GM12878 (cell line): Measurements from ENCODE around the gene POLN. TPM values are rescaled to one million over a fixed set of nuclear protein-coding genes. Genes with fewer than 3 reads are reported as not detected.
A peak's percentile ranks its signal among the peaks of the same experiment; 100 is the strongest.

Source experiments
- CEBPB ChIP-seq, 2 experiments: fragments of 150-350 bp in 1 of 2; IDR thresholded peaks; 2 replicates each; pipeline ENCODE4 v1.6.1; 2012 to 2014; ENCODE audit warnings: low read depth in 2 of 2, low read length in 2 of 2, borderline replicate concordance in 1 of 2, inconsistent platforms in 1 of 2
- DPF2 ChIP-seq: fragments of 450-650 bp; IDR thresholded peaks from 2 replicates; pipeline ENCODE4 v1.6.1; 2017; ENCODE audit warnings: mild to moderate bottlenecking
- E4F1 ChIP-seq: fragments of 450-650 bp; IDR thresholded peaks from 2 replicates; pipeline ENCODE4 v1.6.1; 2018; ENCODE audit warnings: borderline replicate concordance, mild to moderate bottlenecking; ENCODE audit not compliant: partially characterized antibody
- HCFC1 ChIP-seq: fragments of 150-350 bp; IDR thresholded peaks from 2 replicates; pipeline ENCODE4 v1.6.1; 2014; ENCODE audit warnings: low read length
- MEF2B ChIP-seq: fragments of 450-650 bp; IDR thresholded peaks from 2 replicates; pipeline ENCODE4 v1.6.1; 2018; ENCODE audit warnings: mild to moderate bottlenecking, moderate library complexity; ENCODE audit not compliant: partially characterized antibody, poor library complexity, severe bottlenecking
- MYB ChIP-seq: fragments of 150-350 bp; IDR thresholded peaks from 2 replicates; pipeline ENCODE4 v1.6.1; 2014; ENCODE audit warnings: mild to moderate bottlenecking, low read depth, low read length, borderline replicate concordance
- PML ChIP-seq: IDR thresholded peaks from 2 replicates; pipeline ENCODE4 v1.6.1; 2012; ENCODE audit warnings: low read length, inconsistent platforms
- POU2F2 ChIP-seq: IDR thresholded peaks from 3 replicates; pipeline ENCODE4 v1.6.1; 2011; ENCODE audit warnings: low read depth, mild to moderate bottlenecking, low read length, borderline replicate concordance
- RCOR1 ChIP-seq: conservative IDR thresholded peaks from 2 replicates; pipeline ENCODE4 v1.6.1; 2012; ENCODE audit warnings: low read depth, low read length, improper control_type of control experiment
- SMAD1 ChIP-seq: fragments of 450-650 bp; IDR thresholded peaks from 2 replicates; pipeline ENCODE4 v1.6.1; 2018; ENCODE audit warnings: mild to moderate bottlenecking, low read depth; ENCODE audit not compliant: partially characterized antibody
- SREBF2 ChIP-seq: IDR thresholded peaks from 2 replicates; pipeline ENCODE4 v1.6.1; 2012; ENCODE audit warnings: mild to moderate bottlenecking, low read length
- SUZ12 ChIP-seq: fragments of 200-600 bp; sonication (generic); IDR thresholded peaks from one replicate; pipeline ENCODE4 v1.6.1; 2018; ENCODE audit warnings: antibody characterized with exemption, mild to moderate bottlenecking; ENCODE audit not compliant: unreplicated experiment
- TARDBP ChIP-seq: IDR thresholded peaks from 2 replicates; pipeline ENCODE4 v1.6.1; 2016; ENCODE audit warnings: borderline replicate concordance
- ZBTB11 ChIP-seq: fragments of 450-650 bp; formaldehyde crosslinking; IDR thresholded peaks from 2 replicates; pipeline ENCODE4 v1.5.0; 2022; ENCODE audit warnings: mild to moderate bottlenecking, missing genetic modification characterization
- polyA plus RNA-seq, 11 experiments: library from polyadenylated mRNA; depleted of rRNA in 4 of 11; unstranded in 6 of 11; stranded (reverse) in 5 of 11; fragments of >200 nt; fragmentation: Nextera tagmentation in 4 of 11; fragmentation: Illumina TruSeq in 1 of 11; extraction: Ambion mirVana in 4 of 11; extraction: Trizol in 1 of 11; gene quantifications; 1 replicate in 1 of 11; 2 replicates in 10 of 11; pipeline versions ENCODE4 v1.2.1 to v1.2.3, GENCODE V29; 2011 to 2016; ENCODE audit warnings: inconsistent platforms in 2 of 11, missing spikeins in 2 of 11, low read depth in 1 of 11
- total RNA-seq, 4 experiments: library from RNA; depleted of rRNA in 3 of 4; stranded (reverse); fragments of >200 nt in 3 of 4; fragmentation: Illumina TruSeq in 1 of 4; extraction: Trizol in 1 of 4; gene quantifications; 2 replicates each; pipeline versions ENCODE4 v1.2.1 to v1.2.3, GENCODE V29; 2013 to 2021
- TF ChIP-seq, protein P1 (sequence below): fragments of 150-350 bp; IDR thresholded peaks from 2 replicates; pipeline ENCODE4 v1.6.1; 2016; ENCODE audit warnings: low read depth, low read length
- TF ChIP-seq, protein P2 (sequence below): fragments of 450-650 bp; formaldehyde crosslinking; IDR thresholded peaks from 2 replicates; pipeline ENCODE4 v1.4.0; 2020; ENCODE audit warnings: mild to moderate bottlenecking, moderate library complexity

The POLN gene
- total and polyA plus RNA-seq, 10 of the 15 experiments (the other 5 are each of a cell fraction or from before 2014, with no cell fraction given), result 0.09 to 2.0 (median 0.95) TPM; not detected in 1

- TF ChIP-seq TARDBP, result no peak
- TF ChIP-seq DPF2, result peak; percentile 98
- no peak; the same call in 1 of the 2 replicates for TF ChIP-seq PML
- no peak for TF ChIP-seq MEF2B
- no peak for TF ChIP-seq MYB
- TF ChIP-seq E4F1, result no peak
- TF ChIP-seq SUZ12, result no peak
- TF ChIP-seq SMAD1, result no peak
- TF ChIP-seq CEBPB (IDR thresholded peaks at IDR 0.05; ENCODE audit: borderline replicate concordance in 1 of 2, low read depth in 2 of 2, low read length in 2 of 2), result peak in 1 of 2 experiments; percentile 21; a peak in 1 of 4 replicates
- TF ChIP-seq ZBTB11, result no peak
- TF ChIP-seq, protein P1, sequence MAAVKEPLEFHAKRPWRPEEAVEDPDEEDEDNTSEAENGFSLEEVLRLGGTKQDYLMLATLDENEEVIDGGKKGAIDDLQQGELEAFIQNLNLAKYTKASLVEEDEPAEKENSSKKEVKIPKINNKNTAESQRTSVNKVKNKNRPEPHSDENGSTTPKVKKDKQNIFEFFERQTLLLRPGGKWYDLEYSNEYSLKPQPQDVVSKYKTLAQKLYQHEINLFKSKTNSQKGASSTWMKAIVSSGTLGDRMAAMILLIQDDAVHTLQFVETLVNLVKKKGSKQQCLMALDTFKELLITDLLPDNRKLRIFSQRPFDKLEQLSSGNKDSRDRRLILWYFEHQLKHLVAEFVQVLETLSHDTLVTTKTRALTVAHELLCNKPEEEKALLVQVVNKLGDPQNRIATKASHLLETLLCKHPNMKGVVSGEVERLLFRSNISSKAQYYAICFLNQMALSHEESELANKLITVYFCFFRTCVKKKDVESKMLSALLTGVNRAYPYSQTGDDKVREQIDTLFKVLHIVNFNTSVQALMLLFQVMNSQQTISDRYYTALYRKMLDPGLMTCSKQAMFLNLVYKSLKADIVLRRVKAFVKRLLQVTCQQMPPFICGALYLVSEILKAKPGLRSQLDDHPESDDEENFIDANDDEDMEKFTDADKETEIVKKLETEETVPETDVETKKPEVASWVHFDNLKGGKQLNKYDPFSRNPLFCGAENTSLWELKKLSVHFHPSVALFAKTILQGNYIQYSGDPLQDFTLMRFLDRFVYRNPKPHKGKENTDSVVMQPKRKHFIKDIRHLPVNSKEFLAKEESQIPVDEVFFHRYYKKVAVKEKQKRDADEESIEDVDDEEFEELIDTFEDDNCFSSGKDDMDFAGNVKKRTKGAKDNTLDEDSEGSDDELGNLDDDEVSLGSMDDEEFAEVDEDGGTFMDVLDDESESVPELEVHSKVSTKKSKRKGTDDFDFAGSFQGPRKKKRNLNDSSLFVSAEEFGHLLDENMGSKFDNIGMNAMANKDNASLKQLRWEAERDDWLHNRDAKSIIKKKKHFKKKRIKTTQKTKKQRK, result peak; percentile 62
- TF ChIP-seq SREBF2, result no peak
- no peak for TF ChIP-seq RCOR1
- TF ChIP-seq, protein P2, sequence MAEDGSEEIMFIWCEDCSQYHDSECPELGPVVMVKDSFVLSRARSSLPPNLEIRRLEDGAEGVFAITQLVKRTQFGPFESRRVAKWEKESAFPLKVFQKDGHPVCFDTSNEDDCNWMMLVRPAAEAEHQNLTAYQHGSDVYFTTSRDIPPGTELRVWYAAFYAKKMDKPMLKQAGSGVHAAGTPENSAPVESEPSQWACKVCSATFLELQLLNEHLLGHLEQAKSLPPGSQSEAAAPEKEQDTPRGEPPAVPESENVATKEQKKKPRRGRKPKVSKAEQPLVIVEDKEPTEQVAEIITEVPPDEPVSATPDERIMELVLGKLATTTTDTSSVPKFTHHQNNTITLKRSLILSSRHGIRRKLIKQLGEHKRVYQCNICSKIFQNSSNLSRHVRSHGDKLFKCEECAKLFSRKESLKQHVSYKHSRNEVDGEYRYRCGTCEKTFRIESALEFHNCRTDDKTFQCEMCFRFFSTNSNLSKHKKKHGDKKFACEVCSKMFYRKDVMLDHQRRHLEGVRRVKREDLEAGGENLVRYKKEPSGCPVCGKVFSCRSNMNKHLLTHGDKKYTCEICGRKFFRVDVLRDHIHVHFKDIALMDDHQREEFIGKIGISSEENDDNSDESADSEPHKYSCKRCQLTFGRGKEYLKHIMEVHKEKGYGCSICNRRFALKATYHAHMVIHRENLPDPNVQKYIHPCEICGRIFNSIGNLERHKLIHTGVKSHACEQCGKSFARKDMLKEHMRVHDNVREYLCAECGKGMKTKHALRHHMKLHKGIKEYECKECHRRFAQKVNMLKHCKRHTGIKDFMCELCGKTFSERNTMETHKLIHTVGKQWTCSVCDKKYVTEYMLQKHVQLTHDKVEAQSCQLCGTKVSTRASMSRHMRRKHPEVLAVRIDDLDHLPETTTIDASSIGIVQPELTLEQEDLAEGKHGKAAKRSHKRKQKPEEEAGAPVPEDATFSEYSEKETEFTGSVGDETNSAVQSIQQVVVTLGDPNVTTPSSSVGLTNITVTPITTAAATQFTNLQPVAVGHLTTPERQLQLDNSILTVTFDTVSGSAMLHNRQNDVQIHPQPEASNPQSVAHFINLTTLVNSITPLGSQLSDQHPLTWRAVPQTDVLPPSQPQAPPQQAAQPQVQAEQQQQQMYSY (CRISPR knock-in tag), result no peak
- TF ChIP-seq POU2F2, result peak; percentile 35; the same call in 1 of the 3 replicates
- 0 out of 2 replicates have a peak, but pooled peaks have one; percentile 11 for TF ChIP-seq HCFC1
Measured at GRCh38 chr4:2262145-2262943, 20.4 kb upstream of the POLN start (continued).
